ENCODE results near the gene SH3BGRL. TPM values are rescaled to one million over a fixed set of nuclear protein-coding genes. Genes with fewer than 3 reads are reported as not detected.

Gene SH3BGRL
- total and polyA plus RNA-seq, 2 donors (not counting 1 experiment from before 2014, with no cell fraction given): 65.6 to 105 TPM

DNA sequence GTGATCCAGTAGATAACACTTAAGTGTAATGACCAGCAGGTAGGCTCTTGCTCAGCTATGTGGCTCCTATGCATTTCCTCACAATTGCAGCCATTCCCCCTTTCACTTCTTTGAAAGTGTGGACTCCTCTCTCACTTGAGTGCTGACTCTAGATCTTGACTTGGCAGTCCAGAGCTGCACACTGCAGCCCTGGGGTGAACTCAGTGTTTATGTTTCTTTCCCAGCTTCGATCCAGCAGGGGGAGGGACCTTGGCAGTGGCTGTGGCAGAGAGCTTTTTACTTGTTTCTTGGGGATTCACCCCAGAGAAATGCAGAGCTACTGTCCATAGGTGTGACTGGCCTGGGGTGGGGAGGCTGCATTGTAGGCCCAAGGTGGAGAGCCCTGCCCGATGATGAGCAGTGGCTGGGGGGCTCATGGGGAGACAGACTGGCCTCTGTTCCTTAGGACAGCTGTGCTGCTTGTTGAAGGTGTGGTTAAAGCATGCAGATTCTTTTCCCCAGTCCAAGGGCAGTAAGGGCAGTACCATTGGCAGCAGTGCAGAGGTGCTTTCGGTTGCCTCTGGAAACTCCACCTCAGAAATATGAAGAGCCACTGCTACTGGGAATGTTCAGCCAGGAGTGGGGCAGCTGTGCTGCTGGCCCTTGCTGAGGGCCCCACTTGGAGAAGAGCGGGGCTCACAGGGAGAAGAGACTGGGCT is 134.7 kb downstream of the SH3BGRL start:
- ChIA-PET POLR2A (no interaction called here), CTCF (no interaction called here)
- Histone ChIP-seq H4K20me1 (ENCODE audit: control insufficient read depth, insufficient read depth, low read length, poor library complexity, severe bottlenecking) (no peaks in the 10 kb centered on the region), H2AFZ (ENCODE audit: insufficient read depth, low read depth, low read length, poor library complexity, severe bottlenecking) (no peak overlapping the region), H3K4me2 (replicated peaks; ENCODE audit: low read depth, low read length, poor library complexity, severe bottlenecking) (no peak overlapping the region), H3K27me3 (replicated peaks in 1 of 4; ENCODE audit: control extremely low read depth in 1 of 4, control insufficient read depth in 3 of 4, insufficient read depth in 4 of 4, low read length in 3 of 4) (no peaks in the 10 kb centered on the region), H3K4me1 (ENCODE audit: control insufficient read depth in 2 of 2, insufficient read depth in 2 of 2, low read length in 2 of 2) (no peaks in the 10 kb centered on the region), H3K9ac (ENCODE audit: low read length) (no peak overlapping the region), H3K9me3 (ENCODE audit: control extremely low read depth in 1 of 3, control insufficient read depth in 2 of 3, insufficient read depth in 1 of 3, low read length in 2 of 3) (no peaks in the 10 kb centered on the region), H3K36me3 (replicated peaks in 1 of 2; ENCODE audit: control extremely low read depth in 1 of 2, control insufficient read depth in 1 of 2, extremely low read depth in 1 of 2, insufficient read depth in 2 of 2, low read length in 1 of 2) (no peaks in the 10 kb centered on the region), H3K27ac (ENCODE audit: low read length in 2 of 2) (no peak overlapping the region), H3K4me3 (ENCODE audit: control extremely low read depth in 1 of 5, extremely low read depth in 1 of 5, insufficient read depth in 1 of 5, low read depth in 2 of 5, low read length in 4 of 5) (no peak overlapping the region), H3K79me2 (ENCODE audit: control insufficient read depth, insufficient read depth, low read length) (no peaks in the 10 kb centered on the region)
- Mint-ChIP-seq H3K27me3 (no peaks in the 10 kb centered on the region), H3K9me3 (ENCODE audit: insufficient read depth) (peaks cover 2% of the 10 kb centered on the region), H3K4me3 (no peak overlapping the region), H3K27ac (no peak overlapping the region), H3K4me1 (peaks cover 11% of the 10 kb centered on the region)
- WGBS (ENCODE audit: insufficient coverage): 100% methylated on average over 4 of the region's 4 CpGs
- DNase-seq (no peak), ATAC-seq (ENCODE audit: low read depth) (no peak)
- intact Hi-C loops (cut with micrococcal nuclease): no loop called here
- no peak for TF ChIP-seq EZH2 (IDR thresholded peaks at IDR 0.05; ENCODE audit: borderline replicate concordance, insufficient read depth, low read depth, low read length, poor library complexity, severe bottlenecking)
- TF ChIP-seq, protein P1, sequence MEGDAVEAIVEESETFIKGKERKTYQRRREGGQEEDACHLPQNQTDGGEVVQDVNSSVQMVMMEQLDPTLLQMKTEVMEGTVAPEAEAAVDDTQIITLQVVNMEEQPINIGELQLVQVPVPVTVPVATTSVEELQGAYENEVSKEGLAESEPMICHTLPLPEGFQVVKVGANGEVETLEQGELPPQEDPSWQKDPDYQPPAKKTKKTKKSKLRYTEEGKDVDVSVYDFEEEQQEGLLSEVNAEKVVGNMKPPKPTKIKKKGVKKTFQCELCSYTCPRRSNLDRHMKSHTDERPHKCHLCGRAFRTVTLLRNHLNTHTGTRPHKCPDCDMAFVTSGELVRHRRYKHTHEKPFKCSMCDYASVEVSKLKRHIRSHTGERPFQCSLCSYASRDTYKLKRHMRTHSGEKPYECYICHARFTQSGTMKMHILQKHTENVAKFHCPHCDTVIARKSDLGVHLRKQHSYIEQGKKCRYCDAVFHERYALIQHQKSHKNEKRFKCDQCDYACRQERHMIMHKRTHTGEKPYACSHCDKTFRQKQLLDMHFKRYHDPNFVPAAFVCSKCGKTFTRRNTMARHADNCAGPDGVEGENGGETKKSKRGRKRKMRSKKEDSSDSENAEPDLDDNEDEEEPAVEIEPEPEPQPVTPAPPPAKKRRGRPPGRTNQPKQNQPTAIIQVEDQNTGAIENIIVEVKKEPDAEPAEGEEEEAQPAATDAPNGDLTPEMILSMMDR (IDR thresholded peaks at IDR 0.05): no peak

DNA sequence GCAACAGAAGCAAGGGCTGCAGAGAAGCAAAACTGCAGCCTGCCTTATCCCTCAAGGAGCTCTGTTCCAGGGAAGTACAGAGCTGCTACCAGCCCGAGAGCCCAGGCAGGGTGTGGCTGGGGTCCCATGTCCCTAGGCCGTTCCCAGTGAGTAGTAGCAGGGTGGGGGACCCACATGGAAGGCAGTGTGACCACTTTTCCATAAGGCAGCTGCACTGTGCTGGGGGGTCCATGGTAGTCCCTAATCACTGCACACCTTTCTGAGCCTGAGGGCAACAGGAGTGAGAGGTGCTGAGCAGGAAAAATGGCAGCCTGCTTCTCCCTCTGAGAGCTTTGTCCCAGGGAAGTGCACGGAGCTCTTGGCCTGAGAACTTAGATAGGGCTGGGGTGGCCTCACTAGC is 135.9 kb downstream of the SH3BGRL start:
- H3K9ac ChIP-seq (ENCODE audit: low read length): no peak overlapping the region
- TF ChIP-seq, protein P1 (IDR thresholded peaks at IDR 0.05): no peak
- TF ChIP-seq EZH2 (IDR thresholded peaks at IDR 0.05; ENCODE audit: borderline replicate concordance, insufficient read depth, low read depth, low read length, poor library complexity, severe bottlenecking): no peak
- ATAC-seq (ENCODE audit: low read depth): no peak
- no peak overlapping the region for H3K4me3 Mint-ChIP-seq
- H3K27me3 Mint-ChIP-seq: no peaks in the 10 kb centered on the region
- no peaks in the 10 kb centered on the region for H3K4me1 ChIP-seq (ENCODE audit: control insufficient read depth in 2 of 2, insufficient read depth in 2 of 2, low read length in 2 of 2)
- no peak for DNase-seq
- H3K27me3 ChIP-seq (replicated peaks in 1 of 4; ENCODE audit: control extremely low read depth in 1 of 4, control insufficient read depth in 3 of 4, insufficient read depth in 4 of 4, low read length in 3 of 4): no peaks in the 10 kb centered on the region
- no peak overlapping the region for H3K27ac Mint-ChIP-seq
- POLR2A ChIA-PET: no interaction called here
- no CpG with 5 or more reads among the region's 3 CpGs for WGBS (ENCODE audit: insufficient coverage)
- no peaks in the 10 kb centered on the region for H4K20me1 ChIP-seq (ENCODE audit: control insufficient read depth, insufficient read depth, low read length, poor library complexity, severe bottlenecking)
- intact Hi-C loops (cut with micrococcal nuclease): no loop called here
- no peaks in the 10 kb centered on the region for H3K9me3 ChIP-seq (ENCODE audit: control extremely low read depth in 1 of 3, control insufficient read depth in 2 of 3, insufficient read depth in 1 of 3, low read length in 2 of 3)
- no peak overlapping the region for H3K4me3 ChIP-seq (ENCODE audit: control extremely low read depth in 1 of 5, extremely low read depth in 1 of 5, insufficient read depth in 1 of 5, low read depth in 2 of 5, low read length in 4 of 5)
- H3K36me3 ChIP-seq (replicated peaks in 1 of 2; ENCODE audit: control extremely low read depth in 1 of 2, control insufficient read depth in 1 of 2, extremely low read depth in 1 of 2, insufficient read depth in 2 of 2, low read length in 1 of 2): no peaks in the 10 kb centered on the region
- H3K27ac ChIP-seq (ENCODE audit: low read length in 2 of 2): no peak overlapping the region
- H3K4me1 Mint-ChIP-seq: peaks cover 5% of the 10 kb centered on the region
- H3K79me2 ChIP-seq (ENCODE audit: control insufficient read depth, insufficient read depth, low read length): no peaks in the 10 kb centered on the region
- H3K4me2 ChIP-seq (replicated peaks; ENCODE audit: low read depth, low read length, poor library complexity, severe bottlenecking): no peak overlapping the region
- H2AFZ ChIP-seq (ENCODE audit: insufficient read depth, low read depth, low read length, poor library complexity, severe bottlenecking): no peak overlapping the region
- CTCF ChIA-PET: no interaction called here
- H3K9me3 Mint-ChIP-seq (ENCODE audit: insufficient read depth): peaks cover 2% of the 10 kb centered on the region

Measured in B cell (primary cell).